HepG2 (cell line): ENCODE measurements around the gene SLC29A1. TPM values are rescaled to one million over a fixed set of nuclear protein-coding genes. Genes with fewer than 3 reads are reported as not detected.

ENCODE experiments used
- BCL3 ChIP-seq: sonication (generic); formaldehyde crosslinking; IDR thresholded peaks from 2 replicates; pipeline ENCODE4 v1.5.1; 2020; ENCODE audit warnings: mild to moderate bottlenecking, missing genetic modification reagents, moderate library complexity
- BRD4 ChIP-seq: sonication (generic); formaldehyde crosslinking; IDR thresholded peaks from 2 replicates; pipeline ENCODE4 v1.4.0; 2020; ENCODE audit warnings: missing genetic modification reagents
- GLI4 ChIP-seq: sonication (generic); formaldehyde crosslinking; IDR thresholded peaks from 2 replicates; pipeline ENCODE4 v1.5.1; 2020; ENCODE audit warnings: missing genetic modification reagents, mild to moderate bottlenecking, moderate library complexity, borderline replicate concordance
- LBX2 ChIP-seq: sonication (generic); formaldehyde crosslinking; IDR thresholded peaks from 2 replicates; pipeline ENCODE4 v1.5.0; 2020; ENCODE audit warnings: missing genetic modification reagents, mild to moderate bottlenecking, borderline replicate concordance
- NFE2L1 ChIP-seq: sonication (generic); formaldehyde crosslinking; IDR thresholded peaks from 2 replicates; pipeline ENCODE4 v1.4.0; 2020; ENCODE audit warnings: missing genetic modification reagents, mild to moderate bottlenecking, borderline replicate concordance
- POGZ ChIP-seq: sonication (generic); formaldehyde crosslinking; IDR thresholded peaks from 2 replicates; pipeline ENCODE4 v1.4.0; 2020; ENCODE audit warnings: mild to moderate bottlenecking, missing genetic modification reagents
- SRSF4 ChIP-seq: fragments of 200-400 bp; formaldehyde crosslinking; IDR thresholded peaks from one replicate; pipeline ENCODE4 v1.6.1; 2018; ENCODE audit warnings: mild to moderate bottlenecking, low read depth, low read length, moderate library complexity; ENCODE audit not compliant: poor library complexity, severe bottlenecking
- ZBTB1 ChIP-seq: sonication (generic); formaldehyde crosslinking; IDR thresholded peaks from 2 replicates; pipeline ENCODE4 v1.4.0; 2020; ENCODE audit warnings: missing genetic modification reagents, borderline replicate concordance
- ZNF143 ChIP-seq: sonication (generic); formaldehyde crosslinking; IDR thresholded peaks from 2 replicates; pipeline ENCODE4 v1.4.0; 2020; ENCODE audit warnings: missing genetic modification reagents
- ZNF205 ChIP-seq: IDR thresholded peaks from 2 replicates; pipeline ENCODE4 v1.6.1; 2018; ENCODE audit warnings: missing biosample characterization, missing genetic modification reagents
- ZNF225 ChIP-seq: sonication (generic); formaldehyde crosslinking; IDR thresholded peaks from 2 replicates; pipeline ENCODE4 v1.4.0; 2020; ENCODE audit warnings: mild to moderate bottlenecking, missing genetic modification reagents
- ZNF317 ChIP-seq: sonication (generic); formaldehyde crosslinking; IDR thresholded peaks from 2 replicates; pipeline ENCODE4 v1.5.0; 2020; ENCODE audit warnings: mild to moderate bottlenecking, missing genetic modification reagents
- ZNF343 ChIP-seq: sonication (generic); formaldehyde crosslinking; IDR thresholded peaks from 2 replicates; pipeline ENCODE4 v1.4.0; 2020; ENCODE audit warnings: mild to moderate bottlenecking, missing genetic modification reagents
- ZSCAN25 ChIP-seq: sonication (generic); formaldehyde crosslinking; IDR thresholded peaks from 2 replicates; pipeline ENCODE4 v1.8.0; 2022; ENCODE audit warnings: mild to moderate bottlenecking, missing genetic modification reagents
- polyA plus RNA-seq, 8 experiments: library from polyadenylated mRNA; depleted of rRNA in 3 of 8; stranded (reverse) in 7 of 8; unstranded in 1 of 8; fragments of >200 nt; fragmentation: Illumina TruSeq in 4 of 8; extraction: Trizol in 4 of 8; gene quantifications; 2 replicates each; pipeline versions ENCODE4 v1.2.1 to v1.2.3, GENCODE V29; 2011 to 2016; ENCODE audit warnings: low read depth in 4 of 8, missing spikeins in 1 of 8, mixed read lengths in 1 of 8; ENCODE audit not compliant: insufficient read depth in 1 of 8
- total RNA-seq, 5 experiments: library from RNA; depleted of rRNA; stranded (reverse); fragments of >200 nt; fragmentation: Illumina TruSeq; extraction: Trizol; gene quantifications; 2 replicates each; pipeline ENCODE4 v1.2.3, GENCODE V29; 2016; ENCODE audit warnings: low read depth in 1 of 5
- TF ChIP-seq, protein P1 (sequence below): sonication (generic); formaldehyde crosslinking; IDR thresholded peaks from 2 replicates; pipeline ENCODE4 v1.4.0; 2020; ENCODE audit warnings: missing genetic modification reagents; ENCODE audit errors: not compliant biosample characterization
- TF ChIP-seq, protein P2 (sequence below): sonication (generic); formaldehyde crosslinking; IDR thresholded peaks from 2 replicates; pipeline ENCODE4 v1.9.0; 2021; ENCODE audit warnings: missing genetic modification reagents, borderline replicate concordance
- TF ChIP-seq, protein P3 (sequence below): sonication (generic); formaldehyde crosslinking; IDR thresholded peaks from 2 replicates; pipeline ENCODE4 v1.8.0; 2022; ENCODE audit warnings: missing genetic modification reagents, mild to moderate bottlenecking, moderate library complexity, borderline replicate concordance

The SLC29A1 gene
- total and polyA plus RNA-seq, 2 of the 13 experiments (the other 11 are each of a cell fraction or from before 2014, with no cell fraction given) = 43.2 to 106 TPM

DNA sequence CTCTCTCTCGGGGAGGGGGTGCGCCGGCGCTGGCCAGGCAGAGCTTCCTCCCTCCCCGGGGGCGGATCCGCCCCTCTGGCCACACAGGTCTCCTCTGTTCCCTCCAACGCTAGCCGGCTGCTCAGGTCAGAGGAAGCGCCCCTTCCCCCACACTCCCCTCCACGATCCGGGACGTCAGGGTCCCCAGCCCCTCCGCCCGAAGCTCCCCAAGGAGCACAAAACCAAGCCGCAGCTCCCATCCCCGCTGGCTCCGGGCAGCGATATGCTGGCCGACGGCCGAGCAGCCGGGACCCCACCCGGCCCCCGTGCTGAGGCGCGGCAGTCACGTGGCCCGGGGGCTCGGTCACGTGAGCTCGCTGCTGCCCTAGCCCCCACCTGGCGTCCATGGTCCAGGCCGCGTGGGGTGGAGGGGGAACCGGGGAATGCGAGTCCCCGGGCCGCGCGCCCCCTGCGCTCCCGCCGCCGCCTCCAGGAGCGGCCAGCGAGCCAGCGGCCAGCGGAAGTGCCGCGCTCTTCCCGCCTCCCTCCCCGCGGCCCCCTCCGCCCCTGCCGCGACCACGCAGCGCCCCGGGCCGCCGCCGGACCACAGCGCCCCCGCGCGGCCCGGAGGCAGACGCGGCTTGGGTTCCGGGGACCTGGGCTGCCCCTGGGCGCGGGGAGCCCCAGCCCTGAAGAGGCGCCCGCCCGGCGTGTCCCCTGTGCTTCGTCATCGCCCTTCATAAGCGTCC is 33.8 kb downstream of the SLC29A1 start, which contains the start of gene SLC35B2 (continued):
- TF ChIP-seq LBX2 (CRISPR knock-in tag) = no peak
- TF ChIP-seq ZNF317 (CRISPR knock-in tag) = no peak
- no peak for TF ChIP-seq NFE2L1 (CRISPR knock-in tag)
- TF ChIP-seq POGZ (CRISPR knock-in tag) = peak; percentile 40; the same call in 1 of the 2 replicates
- TF ChIP-seq GLI4 (CRISPR knock-in tag) = peak; percentile 60; the same call in 1 of the 2 replicates
- TF ChIP-seq ZNF143 (CRISPR knock-in tag) = no peak
- TF ChIP-seq, protein P1, sequence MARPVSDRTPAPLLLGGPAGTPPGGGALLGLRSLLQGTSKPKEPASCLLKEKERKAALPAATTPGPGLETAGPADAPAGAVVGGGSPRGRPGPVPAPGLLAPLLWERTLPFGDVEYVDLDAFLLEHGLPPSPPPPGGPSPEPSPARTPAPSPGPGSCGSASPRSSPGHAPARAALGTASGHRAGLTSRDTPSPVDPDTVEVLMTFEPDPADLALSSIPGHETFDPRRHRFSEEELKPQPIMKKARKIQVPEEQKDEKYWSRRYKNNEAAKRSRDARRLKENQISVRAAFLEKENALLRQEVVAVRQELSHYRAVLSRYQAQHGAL = no peak
- peak; percentile 68 for TF ChIP-seq BCL3 (CRISPR knock-in tag)
- peak; percentile 66 for TF ChIP-seq ZSCAN25
- TF ChIP-seq ZBTB1 (CRISPR knock-in tag) = no peak; the same call in 1 of the 2 replicates
- no peak for TF ChIP-seq SRSF4
- TF ChIP-seq, protein P2, sequence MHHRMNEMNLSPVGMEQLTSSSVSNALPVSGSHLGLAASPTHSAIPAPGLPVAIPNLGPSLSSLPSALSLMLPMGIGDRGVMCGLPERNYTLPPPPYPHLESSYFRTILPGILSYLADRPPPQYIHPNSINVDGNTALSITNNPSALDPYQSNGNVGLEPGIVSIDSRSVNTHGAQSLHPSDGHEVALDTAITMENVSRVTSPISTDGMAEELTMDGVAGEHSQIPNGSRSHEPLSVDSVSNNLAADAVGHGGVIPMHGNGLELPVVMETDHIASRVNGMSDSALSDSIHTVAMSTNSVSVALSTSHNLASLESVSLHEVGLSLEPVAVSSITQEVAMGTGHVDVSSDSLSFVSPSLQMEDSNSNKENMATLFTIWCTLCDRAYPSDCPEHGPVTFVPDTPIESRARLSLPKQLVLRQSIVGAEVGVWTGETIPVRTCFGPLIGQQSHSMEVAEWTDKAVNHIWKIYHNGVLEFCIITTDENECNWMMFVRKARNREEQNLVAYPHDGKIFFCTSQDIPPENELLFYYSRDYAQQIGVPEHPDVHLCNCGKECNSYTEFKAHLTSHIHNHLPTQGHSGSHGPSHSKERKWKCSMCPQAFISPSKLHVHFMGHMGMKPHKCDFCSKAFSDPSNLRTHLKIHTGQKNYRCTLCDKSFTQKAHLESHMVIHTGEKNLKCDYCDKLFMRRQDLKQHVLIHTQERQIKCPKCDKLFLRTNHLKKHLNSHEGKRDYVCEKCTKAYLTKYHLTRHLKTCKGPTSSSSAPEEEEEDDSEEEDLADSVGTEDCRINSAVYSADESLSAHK = 0 out of 2 replicates have a peak, but pooled peaks have one; percentile 13
- TF ChIP-seq ZNF225 (CRISPR knock-in tag) = peak; percentile 72; the same call in 1 of the 2 replicates
- TF ChIP-seq BRD4 (CRISPR knock-in tag) = no peak; the same call in 1 of the 2 replicates
- peak; percentile 75; the same call in 1 of the 2 replicates for TF ChIP-seq ZNF343 (CRISPR knock-in tag)
- TF ChIP-seq, protein P3, sequence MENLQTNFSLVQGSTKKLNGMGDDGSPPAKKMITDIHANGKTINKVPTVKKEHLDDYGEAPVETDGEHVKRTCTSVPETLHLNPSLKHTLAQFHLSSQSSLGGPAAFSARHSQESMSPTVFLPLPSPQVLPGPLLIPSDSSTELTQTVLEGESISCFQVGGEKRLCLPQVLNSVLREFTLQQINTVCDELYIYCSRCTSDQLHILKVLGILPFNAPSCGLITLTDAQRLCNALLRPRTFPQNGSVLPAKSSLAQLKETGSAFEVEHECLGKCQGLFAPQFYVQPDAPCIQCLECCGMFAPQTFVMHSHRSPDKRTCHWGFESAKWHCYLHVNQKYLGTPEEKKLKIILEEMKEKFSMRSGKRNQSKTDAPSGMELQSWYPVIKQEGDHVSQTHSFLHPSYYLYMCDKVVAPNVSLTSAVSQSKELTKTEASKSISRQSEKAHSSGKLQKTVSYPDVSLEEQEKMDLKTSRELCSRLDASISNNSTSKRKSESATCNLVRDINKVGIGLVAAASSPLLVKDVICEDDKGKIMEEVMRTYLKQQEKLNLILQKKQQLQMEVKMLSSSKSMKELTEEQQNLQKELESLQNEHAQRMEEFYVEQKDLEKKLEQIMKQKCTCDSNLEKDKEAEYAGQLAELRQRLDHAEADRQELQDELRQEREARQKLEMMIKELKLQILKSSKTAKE = peak; percentile 62; the same call in 1 of the 2 replicates
- no peak for TF ChIP-seq ZNF205 (CRISPR knock-in tag)
